H1 (cell line): Measurements from ENCODE around the gene TCN2. TPM values are rescaled to one million over a fixed set of nuclear protein-coding genes. Genes with fewer than 3 reads are reported as not detected.
A peak's percentile ranks its signal among the peaks of the same experiment; 100 is the strongest.

ENCODE experiments used
- CTCF ChIA-PET: fragments of 300-600 bp; sonication (Branson Sonifier 250); formaldehyde crosslinking; loops from one replicate; lab custom pipeline; 2021; ENCODE audit not compliant: partially characterized antibody; lab: Charles Lee
- POLR2A ChIA-PET: fragments of 300-600 bp; sonication (Branson Sonifier 250); formaldehyde crosslinking; loops from one replicate; lab custom pipeline; 2021; ENCODE audit warnings: inconsistent platforms; ENCODE audit not compliant: partially characterized antibody; lab: Charles Lee
- DNase-seq, 2 experiments: peaks; one replicate each; pipeline versions ENCODE4 v3.0.0 to v3.0.0-alpha.2; 2010 to 2022; ENCODE audit warnings: low spot score in 2 of 2, low read depth in 1 of 2, mixed read lengths in 1 of 2
- FAIRE-seq: peaks from 2 replicates; lab custom pipeline; 2011; peaks lifted over from hg19 to GRCh38; lab: Jason Lieb, UNC
- H2AFZ ChIP-seq: 2 replicates; pipeline ENCODE4 v1.8.1; 2012; ENCODE audit warnings: low read length, inconsistent platforms
- H2AK5ac ChIP-seq: 2 replicates; pipeline ENCODE4 v1.6.1; 2013; ENCODE audit warnings: low read depth, low read length
- H2BK120ac ChIP-seq: replicated peaks from 2 replicates; pipeline ENCODE3; 2013; ENCODE audit warnings: low read depth, low read length, inconsistent platforms
- H2BK12ac ChIP-seq: 2 replicates; pipeline ENCODE4 v1.6.1; 2013; ENCODE audit warnings: low read depth, low read length
- H2BK15ac ChIP-seq: 2 replicates; pipeline ENCODE4 v1.6.1; 2013; ENCODE audit warnings: low read length
- H2BK20ac ChIP-seq: 2 replicates; pipeline ENCODE4 v1.6.1; 2013; ENCODE audit warnings: low read length
- H2BK5ac ChIP-seq: 2 replicates; pipeline ENCODE4 v1.6.1; 2013; ENCODE audit warnings: low read depth, low read length
- H3K14ac ChIP-seq: 2 replicates; pipeline ENCODE4 v1.6.1; 2013; ENCODE audit warnings: inconsistent platforms; ENCODE audit not compliant: insufficient read length
- H3K18ac ChIP-seq: 2 replicates; pipeline ENCODE4 v1.6.1; 2013; ENCODE audit warnings: low read length; ENCODE audit errors: extremely low read depth
- H3K23ac ChIP-seq: 2 replicates; pipeline ENCODE4 v1.6.1; 2013; ENCODE audit warnings: inconsistent platforms; ENCODE audit not compliant: insufficient read length
- H3K23me2 ChIP-seq: 2 replicates; pipeline ENCODE4 v1.6.1; 2013; ENCODE audit warnings: low read depth, low read length
- H3K27ac ChIP-seq: 2 replicates; pipeline ENCODE4 v1.6.1; 2011; ENCODE audit warnings: low read depth, low read length, inconsistent platforms
- H3K27me3 ChIP-seq, 4 experiments: replicated peaks in 1 of 4; 1 replicate in 1 of 4; 2 replicates in 3 of 4; pipeline versions ENCODE4 v1.6.1 to v1.8.1; 2011 to 2013; ENCODE audit warnings: low read length in 3 of 4, mild to moderate bottlenecking in 3 of 4, inconsistent platforms in 2 of 4, mixed read lengths in 2 of 4, moderate library complexity in 1 of 4; ENCODE audit not compliant: control insufficient read depth in 3 of 4, insufficient read depth in 3 of 4; ENCODE audit errors: extremely low read depth in 1 of 4
- H3K36me3 ChIP-seq, 4 experiments: 2 replicates each; pipeline versions ENCODE4 v1.6.1 to v1.8.1; 2011 to 2013; ENCODE audit warnings: mild to moderate bottlenecking in 4 of 4, low read length in 3 of 4, moderate library complexity in 2 of 4, control low read depth in 1 of 4, inconsistent platforms in 1 of 4; ENCODE audit not compliant: insufficient read depth in 4 of 4, control insufficient read depth in 2 of 4
- H3K4ac ChIP-seq: replicated peaks from 2 replicates; pipeline ENCODE3; 2013; ENCODE audit warnings: low read length, low read depth, mixed read lengths, inconsistent platforms; ENCODE audit not compliant: insufficient read length
- H3K4me1 ChIP-seq, 4 experiments: replicated peaks in 1 of 4; 1 replicate in 1 of 4; 2 replicates in 3 of 4; pipeline versions ENCODE4 v1.6.1 to v1.8.1; 2011 to 2013; ENCODE audit warnings: low read length in 3 of 4, inconsistent platforms in 2 of 4, mixed read lengths in 1 of 4; ENCODE audit not compliant: insufficient read depth in 4 of 4, control insufficient read depth in 3 of 4
- H3K4me2 ChIP-seq, 2 experiments: 2 replicates each; pipeline versions ENCODE4 v1.6.1 to v1.8.1; 2011 to 2013; ENCODE audit warnings: low read depth in 2 of 2, low read length in 2 of 2, control low read depth in 1 of 2, inconsistent platforms in 1 of 2, mild to moderate bottlenecking in 1 of 2; ENCODE audit not compliant: insufficient read depth in 1 of 2
- H3K4me3 ChIP-seq, 4 experiments: fragments of 200-600, 300-600 bp in 1 of 4; sonication (generic), shearing (Covaris generic), sonication (Bioruptor Twin) in 1 of 4; 2 replicates each; pipeline versions ENCODE4 v1.5.1 to v1.8.1; 2011 to 2016; ENCODE audit warnings: low read length in 4 of 4, low read depth in 3 of 4, control low read depth in 2 of 4, inconsistent platforms in 2 of 4, mild to moderate bottlenecking in 2 of 4, mixed read lengths in 1 of 4, moderate library complexity in 1 of 4; ENCODE audit not compliant: insufficient read depth in 2 of 4; ENCODE audit errors: extremely low read depth in 1 of 4
- H3K56ac ChIP-seq: replicated peaks from 2 replicates; pipeline ENCODE3; 2013; ENCODE audit warnings: low read depth, mild to moderate bottlenecking, mixed read lengths, low read length, inconsistent platforms; ENCODE audit not compliant: insufficient read length
- H3K79me1 ChIP-seq: 2 replicates; pipeline ENCODE4 v1.6.1; 2013; ENCODE audit warnings: low read depth, low read length, control low read depth
- H3K79me2 ChIP-seq, 2 experiments: 2 replicates each; pipeline versions ENCODE4 v1.6.1 to v1.8.1; 2012 to 2013; ENCODE audit warnings: low read length in 2 of 2, mild to moderate bottlenecking in 2 of 2, inconsistent platforms in 1 of 2; ENCODE audit not compliant: insufficient read depth in 2 of 2, control insufficient read depth in 1 of 2
- H3K9ac ChIP-seq, 4 experiments: replicated peaks in 1 of 4; 1 replicate in 1 of 4; 2 replicates in 3 of 4; pipeline versions ENCODE4 v1.6.1 to v1.8.1; 2011 to 2013; ENCODE audit warnings: low read depth in 3 of 4, low read length in 3 of 4, control low read depth in 2 of 4, mild to moderate bottlenecking in 2 of 4, moderate library complexity in 2 of 4, inconsistent platforms in 1 of 4; ENCODE audit errors: extremely low read depth in 1 of 4
- H3K9me3 ChIP-seq, 2 experiments: 2 replicates each; pipeline versions ENCODE4 v1.6.1 to v1.8.1; 2012 to 2013; ENCODE audit warnings: mild to moderate bottlenecking in 2 of 2, moderate library complexity in 2 of 2, control low read depth in 1 of 2, inconsistent platforms in 1 of 2, low read depth in 1 of 2, low read length in 1 of 2, mixed read lengths in 1 of 2; ENCODE audit not compliant: insufficient read depth in 2 of 2
- H4K20me1 ChIP-seq, 2 experiments: replicated peaks in 1 of 2; 2 replicates each; pipeline versions ENCODE3 to v1.8.1; 2011 to 2013; ENCODE audit warnings: inconsistent platforms in 2 of 2, low read length in 2 of 2, mild to moderate bottlenecking in 1 of 2; ENCODE audit not compliant: insufficient read depth in 2 of 2, control insufficient read depth in 1 of 2
- H4K5ac ChIP-seq: 2 replicates; pipeline ENCODE4 v1.6.1; 2013; ENCODE audit warnings: low read length, low read depth, mixed read lengths, inconsistent platforms; ENCODE audit not compliant: insufficient read length
- H4K8ac ChIP-seq: 2 replicates; pipeline ENCODE4 v1.8.0; 2013; ENCODE audit warnings: mild to moderate bottlenecking, moderate library complexity, low read length, inconsistent platforms; ENCODE audit not compliant: insufficient read depth; ENCODE audit errors: extremely low read depth
- H4K91ac ChIP-seq: replicated peaks from 2 replicates; pipeline ENCODE3; 2013; ENCODE audit warnings: low read length, mixed read lengths, inconsistent platforms; ENCODE audit not compliant: insufficient read length
- CBX5 ChIP-seq: fragments of 300-800, 300-1000 bp; sonication (generic); IDR thresholded peaks from 2 replicates; pipeline ENCODE4 v1.7.1; 2016; ENCODE audit warnings: antibody characterized with exemption, low read length, low read depth
- CHD1 ChIP-seq: IDR thresholded peaks from 2 replicates; pipeline ENCODE4 v1.6.1; 2012; ENCODE audit warnings: low read depth, low read length, improper control_type of control experiment
- CREB1 ChIP-seq: IDR thresholded peaks from 2 replicates; pipeline ENCODE4 v1.6.1; 2012; ENCODE audit warnings: inconsistent platforms
- GTF2F1 ChIP-seq: IDR thresholded peaks from 2 replicates; pipeline ENCODE4 v1.6.1; 2012; ENCODE audit warnings: low read depth, low read length, improper control_type of control experiment, borderline replicate concordance
- HDAC2 ChIP-seq, 2 experiments: fragments of 300-600 bp in 1 of 2; sonication (generic) in 1 of 2; IDR thresholded peaks; 2 replicates each; pipeline ENCODE4 v1.6.1; 2011 to 2012; ENCODE audit warnings: low read depth in 2 of 2, low read length in 2 of 2, mild to moderate bottlenecking in 2 of 2, moderate library complexity in 2 of 2, borderline replicate concordance in 1 of 2, inconsistent platforms in 1 of 2
- HDAC6 ChIP-seq: IDR thresholded peaks from one replicate; pipeline ENCODE4 v1.7.1; 2012; ENCODE audit warnings: low read depth, mild to moderate bottlenecking, inconsistent platforms, low read length, moderate library complexity
- NANOG ChIP-seq: IDR thresholded peaks from 2 replicates; pipeline ENCODE4 v1.6.1; 2011; ENCODE audit warnings: low read length, low read depth, mild to moderate bottlenecking, inconsistent platforms; ENCODE audit not compliant: insufficient read depth, poor library complexity, severe bottlenecking
- PHF8 ChIP-seq: fragments of 200-600 bp; sonication (generic); conservative IDR thresholded peaks from 2 replicates; pipeline ENCODE4 v1.7.1; 2012; ENCODE audit warnings: low read depth, mild to moderate bottlenecking, inconsistent platforms, low read length, moderate library complexity
- RAD21 ChIP-seq, 2 experiments: IDR thresholded peaks in 1 of 2; conservative IDR thresholded peaks in 1 of 2; 2 replicates each; pipeline ENCODE4 v1.6.1; 2011; ENCODE audit warnings: low read depth in 2 of 2, low read length in 2 of 2, improper control_type of control experiment in 1 of 2, inconsistent platforms in 1 of 2, mild to moderate bottlenecking in 1 of 2, moderate library complexity in 1 of 2
- SAP30 ChIP-seq: fragments of 300-600 bp; sonication (generic); IDR thresholded peaks from 2 replicates; pipeline ENCODE4 v1.7.1; 2012; ENCODE audit warnings: low read length, moderate library complexity, mild to moderate bottlenecking, inconsistent platforms; ENCODE audit not compliant: insufficient read depth, insufficient replicate concordance
- SP2 ChIP-seq: IDR thresholded peaks from 2 replicates; pipeline ENCODE4 v1.6.1; 2012; ENCODE audit warnings: mild to moderate bottlenecking, low read length, inconsistent platforms
- TAF1 ChIP-seq: IDR thresholded peaks from 2 replicates; pipeline ENCODE4 v1.6.1; 2011; ENCODE audit warnings: mild to moderate bottlenecking, low read depth, low read length
- WGBS, 2 experiments: shearing (Covaris generic) in 1 of 2; methylation state at CpG; one replicate each; pipeline versions ENCODE4 v1.1.6 to v1.1.7; 2013 to 2015; ENCODE audit warnings: low lambda C conversion rate in 2 of 2, mixed read lengths in 2 of 2, inconsistent platforms in 1 of 2, low coverage in 1 of 2, missing lambda C conversion rate in 1 of 2; ENCODE audit not compliant: insufficient replicate concordance in 2 of 2, insufficient coverage in 1 of 2, insufficient read length in 1 of 2; ENCODE audit errors: extremely low coverage in 1 of 2, missing lambda C conversion rate in 1 of 2; 5-methylcytosine and 5-hydroxymethylcytosine counted together
- polyA plus RNA-seq, 7 experiments: library from polyadenylated mRNA; depleted of rRNA in 3 of 7; stranded (reverse) in 5 of 7; unstranded in 2 of 7; fragments of >200 nt in 5 of 7; fragments of 200-250 nt in 2 of 7; gene quantifications; 1 replicate in 5 of 7; 2 replicates in 1 of 7; 4 replicates in 1 of 7; pipeline versions ENCODE4 v1.2.1 to v1.2.3, GENCODE V29; 2011 to 2013; ENCODE audit warnings: missing spikeins in 2 of 7, mixed read lengths in 2 of 7
- total RNA-seq: library from RNA; stranded (reverse); fragmentation: NEBNext Ultra II Directional; extraction: Animal tissue kit (Norgen Biotek cat#: 25700); gene quantifications from 2 replicates; pipeline ENCODE4 v1.2.1, GENCODE V29; 2021

TCN2 gene
- total and polyA plus RNA-seq, 2 of the 8 experiments (the other 6 are each of a cell fraction or from before 2014, with no cell fraction given): 30.0 to 87.8 TPM

DNA sequence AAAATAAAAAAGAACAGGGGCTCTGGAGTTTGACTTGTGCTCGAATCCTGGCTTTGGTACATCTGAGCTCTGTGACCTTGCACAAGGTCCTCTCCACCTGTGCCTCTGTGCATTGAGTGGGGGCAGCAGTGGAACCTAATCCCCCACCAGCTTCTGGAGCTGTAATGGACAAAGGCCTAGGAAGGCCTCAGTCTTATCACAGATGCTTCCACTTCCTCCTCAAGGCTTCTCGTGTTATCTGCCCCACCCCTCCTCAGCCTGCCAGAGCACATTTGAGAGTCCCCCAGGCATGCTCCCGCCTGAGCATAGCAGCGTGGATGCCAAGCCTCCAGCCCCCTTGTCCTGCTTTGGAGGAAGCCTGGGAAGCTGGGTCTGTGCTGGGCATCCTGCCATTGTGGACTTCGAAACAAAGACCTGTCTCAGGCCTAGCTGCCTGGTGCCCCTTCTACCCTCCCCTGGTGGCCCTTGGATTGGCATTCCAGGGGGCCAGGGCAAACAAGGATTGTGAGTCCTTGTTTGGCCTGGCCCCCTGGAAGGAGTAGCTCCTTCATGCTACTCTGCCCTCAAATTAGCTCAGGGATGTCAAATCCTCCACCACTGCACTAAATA lies 43.6 kb downstream of the TCN2 start:
- CTCF ChIA-PET: interaction anchor here (0.7 to 10.5 kb wide), 7 partner anchors 13 to 500 kb away, joined by 3 to 74 read pairs (median 5); partner anchors contain the start of genes DUSP18 and SLC35E4
- peak overlapping the region; percentile 11; the same call in 1 of the 2 replicates for H4K8ac ChIP-seq
- H3K27ac ChIP-seq: no peak overlapping the region
- H3K18ac ChIP-seq: 0 out of 2 replicates have a peak overlapping the region, but pooled peaks have one; percentile 19
- TF ChIP-seq CBX5: no peak
- no peak for TF ChIP-seq CHD1
- no peak for TF ChIP-seq TAF1
- TF ChIP-seq HDAC6: no peak
- no peak for TF ChIP-seq GTF2F1
- TF ChIP-seq PHF8: no peak
- TF ChIP-seq SAP30: no peak
- no peak for TF ChIP-seq HDAC2 (IDR thresholded peaks at IDR 0.05; ENCODE audit: borderline replicate concordance in 1 of 2, low read depth in 2 of 2, low read length in 2 of 2)
- no peak for TF ChIP-seq RAD21 (IDR thresholded peaks at IDR 0.05 in 1 of 2, conservative IDR thresholded peaks at IDR 0.05 in 1 of 2; ENCODE audit: low read depth in 2 of 2, low read length in 2 of 2)
- no peak for TF ChIP-seq NANOG
- no peak for TF ChIP-seq SP2
- TF ChIP-seq CREB1: no peak
- TF ChIP-seq, all 59 proteins: peak for 0
- peak overlapping the region; percentile 8 for H4K91ac ChIP-seq
- no peak overlapping the region for H4K5ac ChIP-seq
- DNase-seq: no peak
- no peak overlapping the region for H2AK5ac ChIP-seq
- H3K56ac ChIP-seq: no peak overlapping the region
- H3K14ac ChIP-seq: no peak overlapping the region
- peaks cover 0 to 2% of the 10 kb centered on the region in 2 experiments for H4K20me1 ChIP-seq
- 0 out of 7 replicates have a peak overlapping the region, but pooled peaks of 1 of the 4 experiments have one; percentile 10 for H3K9ac ChIP-seq
- H2BK12ac ChIP-seq: peak overlapping the region; percentile 77; the same call in 1 of the 2 replicates
- no peak for FAIRE-seq
- WGBS, 2 experiments: 85% methylated on average over 5 of the region's 5 CpGs; no CpG with 5 or more reads in 1 of the 2 experiments
- H2BK120ac ChIP-seq: no peak overlapping the region
- peaks cover 3 to 7% (median 3%) of the 10 kb centered on the region in 4 experiments; a peak in 6 of 7 replicates for H3K4me1 ChIP-seq
- 0 out of 2 replicates have a peak overlapping the region, but pooled peaks have one; percentile 48 for H2BK20ac ChIP-seq
- H2AFZ ChIP-seq: no peak overlapping the region
- no peaks in the 10 kb centered on the region for H3K79me2 ChIP-seq
- POLR2A ChIA-PET: no interaction called here
- no peaks in the 10 kb centered on the region for H3K36me3 ChIP-seq
- no peak overlapping the region; the same call in none of the 2 replicates for H2BK15ac ChIP-seq
- H3K4ac ChIP-seq: peak overlapping the region; percentile 47
- H3K23ac ChIP-seq: no peak overlapping the region
- H3K79me1 ChIP-seq: no peaks in the 10 kb centered on the region
- no peaks in the 10 kb centered on the region for H3K23me2 ChIP-seq
- H3K4me3 ChIP-seq: no peak overlapping the region
- H3K9me3 ChIP-seq: no peaks in the 10 kb centered on the region
- H2BK5ac ChIP-seq: no peak overlapping the region
- H3K27me3 ChIP-seq: no peaks in the 10 kb centered on the region
- H3K4me2 ChIP-seq: no peak overlapping the region
